Natural killer cell (primary cell): Measurements from ENCODE around the gene SNRPB. TPM values are rescaled to one million over a fixed set of nuclear protein-coding genes. Genes with fewer than 3 reads are reported as not detected.
"Not testable (repeated sequence)": the region's sequence is repeated elsewhere in the genome, so short reads cannot be mapped to it uniquely, and the experiment has no call there.

Source experiments
- ATAC-seq, 3 donors: fragments of 150-1000 bp in 2 of 3; fragments of 200-7000 bp in 1 of 3; cut with Tn5 transposase; 1 replicate in 1 of 3; 2 replicates in 2 of 3; pipeline ENCODE4 v1.10.0; 2021; ENCODE audit warnings: mild to moderate bottlenecking in 2 of 3, moderate library complexity in 2 of 3
- DNase-seq, 2 donors: peaks; one replicate each; pipeline versions ENCODE4 v3.0.0 to v3.0.0-alpha.2; 2013 to 2021; ENCODE audit warnings: mixed read lengths in 1 of 2
- H3K27ac ChIP-seq: one replicate; pipeline ENCODE4 v1.5.1; 2013; ENCODE audit warnings: mild to moderate bottlenecking, low read length
- H3K27me3 ChIP-seq: one replicate; pipeline ENCODE4 v1.6.1; 2013; ENCODE audit warnings: low read length; ENCODE audit not compliant: control insufficient read depth, insufficient read depth
- H3K36me3 ChIP-seq: one replicate; pipeline ENCODE4 v1.6.1; 2013; ENCODE audit warnings: low read length; ENCODE audit not compliant: control insufficient read depth, insufficient read depth
- H3K4me1 ChIP-seq: one replicate; pipeline ENCODE4 v1.6.1; 2013; ENCODE audit warnings: low read length; ENCODE audit not compliant: control insufficient read depth, insufficient read depth
- H3K4me3 ChIP-seq: one replicate; pipeline ENCODE4 v1.5.1; 2013; ENCODE audit warnings: low read length
- H3K9me3 ChIP-seq: one replicate; pipeline ENCODE4 v1.6.1; 2013; ENCODE audit warnings: low read length; ENCODE audit not compliant: control insufficient read depth, insufficient read depth
- H3K27ac Mint-ChIP-seq, 2 donors: one replicate each; pipeline ENCODE4 v1.8.0; 2022; ENCODE audit warnings: mild to moderate bottlenecking in 2 of 2, mixed read lengths in 2 of 2, moderate library complexity in 1 of 2
- H3K27me3 Mint-ChIP-seq, 2 donors: one replicate each; pipeline ENCODE4 v1.8.0; 2022; ENCODE audit warnings: low read depth in 2 of 2, mixed read lengths in 2 of 2
- H3K36me3 Mint-ChIP-seq: one replicate; pipeline ENCODE4 v1.8.0; 2022; ENCODE audit warnings: mixed read lengths
- H3K4me1 Mint-ChIP-seq, 2 donors: one replicate each; pipeline ENCODE4 v1.8.0; 2022; ENCODE audit warnings: mixed read lengths in 2 of 2
- H3K4me3 Mint-ChIP-seq: one replicate; pipeline ENCODE4 v1.8.0; 2022; ENCODE audit warnings: mild to moderate bottlenecking, moderate library complexity, mixed read lengths
- H3K9me3 Mint-ChIP-seq, 2 donors: one replicate each; pipeline ENCODE4 v1.8.0; 2022; ENCODE audit warnings: mixed read lengths in 2 of 2
- CTCF ChIP-seq: fragments of 200-600 bp; IDR thresholded peaks from one replicate; pipeline ENCODE4 v1.8.0; 2022; ENCODE audit warnings: antibody characterized with exemption
- WGBS: methylation state at CpG from one replicate; pipeline ENCODE4 v1.1.7; 2013; ENCODE audit warnings: missing lambda C conversion rate; ENCODE audit not compliant: insufficient coverage; 5-methylcytosine and 5-hydroxymethylcytosine counted together
- intact Hi-C: fragments of 100-400 bp; cut with micrococcal nuclease; formaldehyde crosslinking; loops from one replicate; pipeline ENCODE4 v1.14.2; 2022
- total RNA-seq, 4 donors: library from RNA; stranded (reverse); fragments of 120-200 nt in 1 of 4; gene quantifications; one replicate each; pipeline versions ENCODE4 v1.2.3 to v1.2.4, GENCODE V29; 2013 to 2022

Gene SNRPB
- total RNA-seq, 3 donors from 2014 or later (not counting 1 experiment from before 2014, with no cell fraction given): 160 to 174 (median 162) TPM

- Histone ChIP-seq H3K27ac (no peak overlapping the region), H3K27me3 (no peaks in the 10 kb centered on the region), H3K36me3 (no peaks in the 10 kb centered on the region), H3K9me3 (no peaks in the 10 kb centered on the region), H3K4me3 (no peak overlapping the region), H3K4me1 (peaks cover 14% of the 10 kb centered on the region)
- TF ChIP-seq CTCF: no peak
- Mint-ChIP-seq H3K36me3 (no peaks in the 10 kb centered on the region), H3K9me3 (no peaks in the 10 kb centered on the region), H3K4me1 (peaks cover 18 to 20% of the 10 kb centered on the region in 2 donors), H3K27ac (no peak overlapping the region), H3K4me3 (peak overlapping the region; percentile 100), H3K27me3 (peaks cover 4 to 19% of the 10 kb centered on the region in 2 donors)
- DNase-seq: no peak
- no peak for ATAC-seq
- WGBS: 96% methylated on average over 4 of the region's 5 CpGs
- intact Hi-C loops: loop anchor here (5.0 kb wide), 1 partner anchor 155 kb away; the partner anchor contains the start of gene IDH3B
Measured at GRCh38 chr20:2507464-2507863, 36.9 kb upstream of the SNRPB start.

- not testable (repeated sequence) for H3K27ac ChIP-seq, H3K9me3 ChIP-seq, H3K27me3 ChIP-seq, DNase-seq, H3K36me3 Mint-ChIP-seq, H3K9me3 Mint-ChIP-seq, H3K4me3 Mint-ChIP-seq, ATAC-seq, H3K36me3 ChIP-seq, H3K27ac Mint-ChIP-seq, H3K4me3 ChIP-seq, H3K27me3 Mint-ChIP-seq
- intact Hi-C loops: loop anchor here (5.0 kb wide), 1 partner anchor 156 kb away; the partner anchor contains the start of gene IDH3B
- peaks cover 18 to 20% of the 10 kb centered on the region in 2 donors for H3K4me1 Mint-ChIP-seq
- H3K4me1 ChIP-seq: peaks cover 14% of the 10 kb centered on the region
- WGBS: 100% methylated on average over 1 of the region's 5 CpGs
Measured at GRCh38 chr20:2506426-2506825, 35.8 kb upstream of the SNRPB start.

DNA sequence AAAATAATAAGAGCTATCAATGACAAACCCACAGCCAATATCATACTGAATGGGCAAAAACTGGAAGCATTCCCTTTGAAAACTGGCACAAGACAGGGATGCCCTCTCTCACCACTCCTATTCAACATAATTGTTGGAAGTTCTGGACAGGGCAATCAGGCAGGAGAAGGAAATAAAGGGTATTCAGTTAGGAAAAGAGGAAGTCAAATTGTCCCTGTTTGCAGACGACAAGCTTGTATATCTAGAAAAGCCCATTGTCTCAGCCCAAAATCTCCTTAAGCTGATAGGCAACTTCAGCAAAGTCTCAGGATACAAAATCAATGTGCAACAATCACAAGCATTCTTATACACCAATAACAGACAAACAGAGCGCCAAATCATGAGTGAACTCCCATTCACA is 34.2 kb upstream of the SNRPB start:
- not testable (repeated sequence) for H3K4me3 Mint-ChIP-seq, H3K27me3 Mint-ChIP-seq, H3K36me3 Mint-ChIP-seq, DNase-seq, H3K27ac ChIP-seq, H3K9me3 Mint-ChIP-seq, H3K36me3 ChIP-seq, H3K9me3 ChIP-seq, H3K4me3 ChIP-seq, ATAC-seq, H3K27ac Mint-ChIP-seq, H3K27me3 ChIP-seq
- 78% methylated on average over 2 of the region's 2 CpGs for WGBS
- intact Hi-C loops: loop anchor here (5.0 kb wide), 1 partner anchor 157 kb away; the partner anchor contains the start of gene IDH3B
- peaks cover 14% of the 10 kb centered on the region for H3K4me1 ChIP-seq
- peaks cover 18 to 20% of the 10 kb centered on the region in 2 donors for H3K4me1 Mint-ChIP-seq

- H3K4me1 ChIP-seq, H3K4me1 Mint-ChIP-seq, ATAC-seq, H3K36me3 Mint-ChIP-seq, H3K9me3 ChIP-seq, H3K4me3 Mint-ChIP-seq, H3K27me3 Mint-ChIP-seq, H3K27ac Mint-ChIP-seq, DNase-seq, H3K27ac ChIP-seq, intact Hi-C loops, H3K9me3 Mint-ChIP-seq, H3K4me3 ChIP-seq, H3K27me3 ChIP-seq: not testable (repeated sequence)
- 100% methylated on average over 1 of the region's 2 CpGs for WGBS
- peaks cover 13% of the 10 kb centered on the region for H3K36me3 ChIP-seq
Measured at GRCh38 chr20:2502808-2503384, 32.3 kb upstream of the SNRPB start.

DNA sequence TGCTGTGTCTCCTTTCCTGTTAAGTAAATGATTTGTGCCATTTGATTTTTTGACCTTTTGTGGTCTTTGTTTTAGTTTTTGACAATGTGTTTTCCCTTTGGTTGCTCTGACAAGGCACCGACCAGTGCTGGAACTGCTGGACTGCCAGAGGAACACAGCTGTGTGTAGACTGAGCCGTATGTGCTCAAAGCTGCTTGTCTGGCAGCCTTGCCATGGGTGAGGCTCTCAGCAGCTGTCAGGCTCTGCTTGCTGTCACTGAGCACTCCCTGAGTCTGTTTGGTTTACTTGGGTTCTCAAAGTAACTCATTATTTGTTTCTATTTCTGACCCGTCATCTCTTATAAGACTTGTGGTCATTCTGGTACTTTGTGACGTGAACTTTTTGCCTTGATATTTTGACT is 15.1 kb upstream of the SNRPB start:
- no peaks in the 10 kb centered on the region for H3K4me1 ChIP-seq
- intact Hi-C loops: no loop called here
- Mint-ChIP-seq H3K36me3 (peaks cover 22% of the 10 kb centered on the region), H3K4me1 (no peaks in the 10 kb centered on the region), H3K27me3 (no peaks in the 10 kb centered on the region), H3K4me3 (no peak overlapping the region), H3K9me3 (peaks cover 0 to 2% of the 10 kb centered on the region in 2 donors), H3K27ac (no peak overlapping the region)
- DNase-seq (no peak), ATAC-seq (no peak)
- WGBS: 73% methylated on average over 4 of the region's 4 CpGs
- peaks cover 39% of the 10 kb centered on the region for H3K36me3 ChIP-seq
- TF ChIP-seq CTCF: no peak
- no peaks in the 10 kb centered on the region for H3K27me3 ChIP-seq
- H3K4me3 ChIP-seq: no peak overlapping the region
- no peaks in the 10 kb centered on the region for H3K9me3 ChIP-seq
- no peak overlapping the region for H3K27ac ChIP-seq
